ENCODE results near the gene GRHL3.

DNA sequence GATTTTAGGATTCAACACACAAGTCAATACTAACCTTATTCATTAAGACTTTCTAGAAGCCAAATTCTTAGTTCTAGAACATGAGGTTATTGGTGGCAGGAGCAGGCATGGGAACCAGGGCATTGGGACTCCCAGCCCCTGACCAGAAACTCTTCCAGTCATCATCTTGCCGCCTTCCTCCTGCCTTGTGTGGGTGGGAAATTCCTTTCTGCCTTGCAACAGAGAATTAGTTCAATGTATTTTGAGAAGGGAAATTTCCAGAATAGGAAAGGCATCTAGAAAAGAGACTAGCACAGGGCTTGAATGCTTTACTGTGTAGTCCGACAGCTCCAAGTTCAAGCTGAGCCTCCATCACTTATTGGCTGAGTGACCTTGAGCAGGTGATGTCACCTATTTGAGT is 8.7 kb downstream of the GRHL3 start:
- TF ChIP-seq EZH2phosphoT487 (IDR thresholded peaks at IDR 0.05; ENCODE audit: insufficient read depth, low read depth) (no peak), EZH2 (IDR thresholded peaks at IDR 0.05; ENCODE audit: insufficient read depth, poor library complexity, severe bottlenecking) (no peak)
